AG09319 (cell line): ENCODE measurements around the gene FAM124A.

Source experiments
- DNase-seq: peaks from one replicate; pipeline ENCODE4 v3.0.0-alpha.2; 2010; ENCODE audit warnings: low read depth; ENCODE audit errors: extremely low read depth
- CTCF ChIP-seq: IDR thresholded peaks from 2 replicates; pipeline ENCODE4 v1.5.1; 2011; ENCODE audit warnings: low read depth, mild to moderate bottlenecking, inconsistent platforms, low read length, moderate library complexity

Gene FAM124A

GRCh38 chr13:51327961-51328360 is 105.8 kb downstream of the FAM124A start:
- no peak for DNase-seq
- no peak for TF ChIP-seq CTCF

- TF ChIP-seq CTCF: no peak
- no peak for DNase-seq
Measured at GRCh38 chr13:51328488-51328887, 106.3 kb downstream of the FAM124A start.

GRCh38 chr13:51329606-51330005 is 107.4 kb downstream of the FAM124A start:
- no peak for TF ChIP-seq CTCF

GRCh38 chr13:51330791-51331190 is 108.6 kb downstream of the FAM124A start:
- DNase-seq: no peak
- TF ChIP-seq CTCF: no peak

More at GRCh38 chr13:51329606-51330005, 107.4 kb downstream of the FAM124A start:
- DNase-seq: no peak

- DNase-seq: no peak
- TF ChIP-seq CTCF: no peak
Measured at GRCh38 chr13:51331354-51331861, 109.2 kb downstream of the FAM124A start.

- no peak for TF ChIP-seq CTCF
Measured at GRCh38 chr13:51332566-51333361, 110.6 kb downstream of the FAM124A start.

GRCh38 chr13:51333421-51333820 is 111.2 kb downstream of the FAM124A start:
- DNase-seq: no peak
- no peak for TF ChIP-seq CTCF

More at GRCh38 chr13:51332566-51333361, 110.6 kb downstream of the FAM124A start:
- DNase-seq: no peak
